Measurements from ENCODE around the gene TRIM34.
A peak's percentile ranks its signal among the peaks of the same experiment; 100 is the strongest.
"Not testable (repeated sequence)": the region's sequence is repeated elsewhere in the genome, so short reads cannot be mapped to it uniquely, and the experiment has no call there.

The TRIM34 gene

GRCh38 chr11:5684036-5684645, 59.3 kb downstream of the TRIM34 start:
- DNase-seq (ENCODE audit: low read depth), result no peak

- DNase-seq (ENCODE audit: low read depth), result peak; percentile 65
Observed at GRCh38 chr11:5684646-5685362, 60.0 kb downstream of the TRIM34 start, which contains the start of gene TRIM5. TRIM5 (minus strand) TSS chr11:5685074; CDS start chr11:5680177, 4,897 bp downstream.

GRCh38 chr11:5686426-5686825, 61.6 kb downstream of the TRIM34 start:
- DNase-seq (ENCODE audit: low read depth), result no peak

- no peak for DNase-seq (ENCODE audit: low read depth)
Observed at GRCh38 chr11:5688482-5688881, 63.7 kb downstream of the TRIM34 start.

- DNase-seq (ENCODE audit: low read depth), result peak; percentile 27
Observed at GRCh38 chr11:5689551-5689983, 64.8 kb downstream of the TRIM34 start, which contains the start of gene TRIM22. TRIM22 (plus strand) TSS chr11:5689790; CDS start chr11:5696233, 6,443 bp downstream.

GRCh38 chr11:5690216-5690615, 65.4 kb downstream of the TRIM34 start:
- no peak for DNase-seq (ENCODE audit: low read depth)

- DNase-seq (ENCODE audit: low read depth), result no peak
Observed at GRCh38 chr11:5690736-5691135, 65.9 kb downstream of the TRIM34 start.

- not testable (repeated sequence) for DNase-seq (ENCODE audit: low read depth)
Observed at GRCh38 chr11:5691238-5691963, 66.6 kb downstream of the TRIM34 start.

- DNase-seq (ENCODE audit: low read depth), result no peak
Observed at GRCh38 chr11:5691964-5692361, 67.2 kb downstream of the TRIM34 start.

Measured in stimulated activated CD8-positive, alpha-beta memory T cell treated with anti-CD3 and anti-CD28 coated beads, Interleukin-15, amount 100 ng/mL, for 1 hour (primary cell).